GM06990 (cell line): ENCODE measurements around the gene CALCOCO1.

Source experiments
- DNase-seq: peaks from one replicate; pipeline ENCODE4 v3.0.0-alpha.2; 2011; ENCODE audit not compliant: insufficient read length; ENCODE audit errors: extremely low read depth
- H3K27me3 ChIP-seq: replicated peaks from 2 replicates; pipeline ENCODE4 v1.6.0; 2011; ENCODE audit warnings: low read length; ENCODE audit not compliant: control insufficient read depth, insufficient read depth
- H3K36me3 ChIP-seq: 2 replicates; pipeline ENCODE4 v1.5.1; 2011; ENCODE audit warnings: low read length; ENCODE audit not compliant: control insufficient read depth, insufficient read depth
- H3K4me3 ChIP-seq: replicated peaks from 2 replicates; pipeline ENCODE4 v1.5.1; 2011; ENCODE audit warnings: low read depth, mild to moderate bottlenecking, control low read depth, low read length
- CTCF ChIP-seq: IDR thresholded peaks from 2 replicates; pipeline ENCODE4 v1.5.1; 2011; ENCODE audit warnings: low read length, control low read depth, mild to moderate bottlenecking, inconsistent platforms; ENCODE audit not compliant: insufficient read depth, poor library complexity, severe bottlenecking

CALCOCO1 gene

GRCh38 chr12:53700567-53700966 is 26.7 kb downstream of the CALCOCO1 start:
- Histone ChIP-seq H3K4me3 (no peak overlapping the region), H3K36me3 (no peaks in the 10 kb centered on the region), H3K27me3 (peaks cover 11% of the 10 kb centered on the region)
- no peak for TF ChIP-seq CTCF
- no peak for DNase-seq

GRCh38 chr12:53699678-53700025 is 27.6 kb downstream of the CALCOCO1 start:
- Histone ChIP-seq H3K27me3 (peaks cover 13% of the 10 kb centered on the region), H3K36me3 (no peaks in the 10 kb centered on the region), H3K4me3 (no peak overlapping the region)
- no peak for DNase-seq
- TF ChIP-seq CTCF: no peak

GRCh38 chr12:53698948-53699677 is 28.1 kb downstream of the CALCOCO1 start:
- peaks cover 15% of the 10 kb centered on the region for H3K27me3 ChIP-seq
- no peak for DNase-seq
- no peak for TF ChIP-seq CTCF
- H3K36me3 ChIP-seq: no peaks in the 10 kb centered on the region
- H3K4me3 ChIP-seq: no peak overlapping the region

- Histone ChIP-seq H3K36me3 (no peaks in the 10 kb centered on the region), H3K4me3 (no peak overlapping the region), H3K27me3 (peaks cover 13% of the 10 kb centered on the region)
- no peak for TF ChIP-seq CTCF
- no peak for DNase-seq
These were observed 30.5 kb downstream of the CALCOCO1 start for GRCh38 chr12:53696655-53697331.

GRCh38 chr12:53696285-53696654 is 31.0 kb downstream of the CALCOCO1 start:
- H3K27me3 ChIP-seq: peaks cover 12% of the 10 kb centered on the region

More at GRCh38 chr12:53696285-53696654, 31.0 kb downstream of the CALCOCO1 start:
- Histone ChIP-seq H3K36me3 (no peaks in the 10 kb centered on the region), H3K4me3 (no peak overlapping the region)
- no peak for DNase-seq
- no peak for TF ChIP-seq CTCF
